ENCODE data around the gene PDK1.

The PDK1 gene

DNA sequence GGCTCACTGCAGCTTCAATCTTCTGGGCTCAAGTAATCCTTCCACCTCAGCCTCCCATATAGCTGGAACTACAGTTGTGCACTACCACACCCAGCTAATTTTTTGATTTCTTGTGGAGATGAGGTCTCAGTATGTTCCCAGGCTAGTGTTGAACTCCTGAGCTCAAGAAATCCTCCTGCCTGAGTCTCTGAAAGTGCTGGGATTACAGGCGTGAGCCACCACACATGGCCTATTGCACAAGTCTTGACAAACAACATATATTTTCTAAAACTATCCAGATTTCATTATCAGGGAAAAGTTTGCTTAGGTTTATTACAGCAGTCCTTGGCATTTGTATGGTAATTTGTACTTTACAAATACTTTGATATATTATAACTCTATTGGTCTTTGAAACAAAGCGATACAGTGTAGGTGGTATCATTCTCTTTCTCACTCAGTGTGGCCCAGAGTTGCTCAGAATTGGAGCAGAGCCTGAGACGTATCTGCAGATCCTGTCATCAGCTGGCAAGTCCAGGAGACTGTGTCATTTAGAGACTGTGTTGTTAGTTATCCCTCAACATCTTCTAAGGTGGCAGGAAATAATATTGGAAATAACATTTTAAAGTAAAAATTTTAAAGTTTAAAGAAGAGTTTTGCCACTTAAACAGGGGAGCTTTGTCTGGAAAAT is 41.4 kb downstream of the PDK1 start:
- no peak for DNase-seq (ENCODE audit: low read depth)

- DNase-seq (ENCODE audit: low read depth): peak; percentile 60
These were observed 44.1 kb downstream of the PDK1 start for GRCh38 chr2:172599947-172600346.

GRCh38 chr2:172600557-172601008 is 44.7 kb downstream of the PDK1 start:
- DNase-seq (ENCODE audit: low read depth): no peak

DNA sequence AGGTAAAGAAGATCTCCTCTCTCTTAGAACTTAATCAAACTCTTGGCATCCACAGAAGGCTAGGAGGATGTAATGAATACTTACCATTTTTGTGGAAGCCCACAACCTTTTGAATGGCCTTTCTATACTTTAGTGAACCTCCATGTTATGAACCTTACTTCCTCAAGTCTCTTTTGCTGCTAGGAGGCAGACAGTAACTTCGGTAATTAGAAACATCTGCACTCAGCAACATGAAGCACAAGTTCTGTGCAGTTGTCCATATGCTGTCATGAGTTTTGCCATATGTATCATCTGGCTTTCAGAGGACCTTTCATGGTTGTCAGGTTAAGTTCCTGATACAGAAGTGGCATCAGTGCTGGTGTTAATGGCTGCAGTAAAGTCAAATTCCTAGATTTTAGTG is 50.4 kb downstream of the PDK1 start:
- DNase-seq (ENCODE audit: low read depth): peak; percentile 67

GRCh38 chr2:172607379-172607928 is 51.6 kb downstream of the PDK1 start:
- DNase-seq (ENCODE audit: low read depth): no peak

DNA sequence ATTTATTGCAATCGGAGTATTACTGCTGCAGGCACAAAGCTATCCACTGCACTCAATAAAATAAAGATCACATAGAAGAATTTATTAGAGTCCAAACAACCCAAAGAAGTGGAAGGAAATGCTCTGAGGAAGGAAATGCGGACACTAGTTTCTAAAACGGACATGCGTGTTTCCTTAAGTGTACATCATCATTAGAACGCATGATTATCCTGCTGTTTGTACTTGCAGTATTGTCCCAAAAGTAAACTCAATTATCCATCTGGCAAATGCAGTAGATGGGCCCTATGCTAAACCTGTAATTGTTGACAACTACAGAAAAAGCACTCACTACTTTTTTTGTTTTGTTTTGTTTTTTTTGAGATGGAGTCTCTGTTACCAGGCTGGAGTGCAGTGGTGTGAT is 53.6 kb downstream of the PDK1 start:
- DNase-seq (ENCODE audit: low read depth): no peak

- no peak for DNase-seq (ENCODE audit: low read depth)
These were observed 56.2 kb downstream of the PDK1 start for GRCh38 chr2:172612051-172612450.

DNA sequence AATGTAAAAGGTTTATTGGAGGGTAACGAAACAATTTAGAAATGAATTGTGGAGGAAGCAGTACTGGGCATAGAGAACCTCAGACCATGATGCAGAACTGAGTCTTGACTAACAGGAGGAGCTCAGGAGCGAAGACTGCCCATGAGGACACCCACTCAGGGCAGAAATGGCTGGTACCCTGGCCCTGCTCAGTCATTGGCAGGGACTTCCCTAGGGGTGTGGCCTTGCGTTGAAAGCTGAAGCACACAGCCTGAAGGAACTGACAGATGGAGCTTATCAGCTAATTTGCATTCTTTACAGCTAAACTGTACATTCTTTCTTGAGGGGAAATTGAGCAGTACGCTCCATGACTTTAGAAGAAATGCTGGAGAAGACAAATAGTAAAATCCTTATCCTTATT is 57.1 kb downstream of the PDK1 start:
- peak; percentile 56 for DNase-seq (ENCODE audit: low read depth)

DNA sequence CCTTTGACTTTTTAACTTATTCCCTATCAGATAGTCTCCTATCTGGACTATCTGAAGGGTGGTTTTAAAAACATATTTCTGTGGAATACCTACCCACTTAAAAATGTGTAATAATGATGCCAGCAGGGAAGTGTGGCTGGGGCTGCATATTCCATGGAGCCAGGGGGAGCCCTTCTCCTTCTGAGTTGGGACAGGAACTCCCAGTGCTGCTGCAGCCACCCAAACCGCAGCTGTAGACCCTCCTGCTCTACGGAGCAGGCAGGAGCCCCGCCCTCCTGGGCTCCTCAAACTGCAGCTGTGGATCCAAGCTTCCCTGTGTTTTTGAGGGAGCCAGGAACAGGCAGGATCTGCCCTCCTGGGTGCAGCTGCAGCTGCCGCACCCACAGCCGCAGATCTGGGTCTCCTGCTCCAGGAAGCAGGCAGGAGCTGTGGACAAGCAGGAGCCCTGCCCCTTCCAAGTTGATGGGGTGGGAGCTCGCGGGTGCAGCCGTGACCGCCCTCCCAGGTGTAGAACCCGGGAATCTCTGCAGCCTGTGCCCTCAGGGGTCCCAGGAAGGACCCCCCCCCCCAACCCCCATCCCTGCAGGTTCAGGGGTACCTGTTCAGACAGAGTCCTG is 57.8 kb downstream of the PDK1 start:
- DNase-seq (ENCODE audit: low read depth): no peak

- no peak for DNase-seq (ENCODE audit: low read depth)
These were observed 59.0 kb downstream of the PDK1 start for GRCh38 chr2:172614932-172615331.

DNA sequence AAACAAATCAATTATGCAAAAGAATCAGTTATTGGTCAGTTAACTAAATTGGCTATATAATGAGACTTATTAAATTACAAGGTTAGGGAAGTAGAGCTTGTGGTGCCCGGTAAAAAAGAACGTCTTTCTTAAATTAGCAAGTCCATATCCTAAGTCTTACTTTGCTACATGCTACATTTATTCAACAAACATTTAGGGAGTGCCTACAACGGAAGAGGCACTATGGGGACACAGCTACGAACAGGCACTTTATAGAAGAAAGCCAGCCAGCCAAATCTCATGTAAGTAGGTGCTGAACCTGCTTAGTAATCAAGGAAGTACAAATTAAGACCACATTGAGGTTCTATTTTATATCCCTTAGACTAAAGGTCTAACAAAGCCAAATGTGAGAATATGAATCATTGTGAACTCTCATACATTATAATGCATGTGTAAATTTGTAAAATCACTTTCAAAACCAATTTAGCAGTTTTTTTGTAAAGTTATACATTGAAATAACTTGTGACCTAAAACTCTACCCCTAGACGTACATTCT is 59.9 kb downstream of the PDK1 start:
- no peak for DNase-seq (ENCODE audit: low read depth)

DNA sequence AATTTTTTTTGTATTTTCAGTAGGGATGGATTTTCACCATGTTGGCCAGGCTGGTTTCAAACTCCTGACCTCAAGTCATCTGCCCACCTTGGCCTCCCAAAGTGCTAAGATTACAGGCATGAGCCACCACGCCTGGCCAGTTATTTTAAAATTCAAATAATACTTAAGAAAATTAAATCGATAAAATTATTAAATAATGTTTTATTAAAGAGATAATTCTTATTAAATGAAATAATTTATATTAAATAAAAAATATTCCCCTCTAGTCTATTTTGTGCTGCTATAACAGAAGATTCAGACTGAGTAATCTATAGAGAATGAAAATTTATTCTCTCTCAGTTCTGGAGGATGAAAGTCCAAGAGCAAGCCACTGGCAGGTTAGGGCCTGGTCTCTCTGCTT is 61.2 kb downstream of the PDK1 start:
- DNase-seq (ENCODE audit: low read depth): no peak

DNA sequence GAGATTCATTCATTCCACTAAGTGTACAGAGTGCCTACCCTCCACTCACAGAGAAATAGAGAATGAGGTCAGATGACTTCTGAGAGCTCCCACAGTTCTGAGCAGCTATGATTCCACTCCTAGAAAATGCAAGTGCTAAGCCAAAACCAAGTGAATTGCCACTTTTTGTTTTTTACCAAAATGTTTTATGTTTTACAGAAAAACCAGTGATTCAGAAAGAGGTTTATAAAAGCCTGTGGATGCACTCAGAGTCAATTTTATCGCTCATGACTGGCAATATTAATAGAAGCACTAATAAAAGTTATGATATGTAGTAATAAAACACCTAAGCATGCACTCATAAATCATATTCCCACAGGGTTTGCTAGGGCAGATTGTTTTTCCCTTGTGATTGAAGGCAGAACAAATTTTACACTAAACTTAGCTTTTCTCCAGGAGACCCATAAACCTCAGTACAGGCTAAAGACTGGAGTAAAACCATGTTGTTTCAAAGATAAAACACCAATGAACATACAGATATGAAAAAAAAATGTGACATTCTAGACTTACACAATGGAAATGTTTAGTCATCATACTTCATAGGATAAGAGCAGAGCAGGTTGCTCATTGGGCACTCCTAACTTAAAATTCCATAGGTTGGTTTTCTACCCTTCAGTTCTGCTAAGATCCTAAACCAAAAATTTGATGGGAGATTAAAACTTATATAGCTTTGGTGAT is 67.5 kb downstream of the PDK1 start:
- DNase-seq (ENCODE audit: low read depth): peak; percentile 83

DNA sequence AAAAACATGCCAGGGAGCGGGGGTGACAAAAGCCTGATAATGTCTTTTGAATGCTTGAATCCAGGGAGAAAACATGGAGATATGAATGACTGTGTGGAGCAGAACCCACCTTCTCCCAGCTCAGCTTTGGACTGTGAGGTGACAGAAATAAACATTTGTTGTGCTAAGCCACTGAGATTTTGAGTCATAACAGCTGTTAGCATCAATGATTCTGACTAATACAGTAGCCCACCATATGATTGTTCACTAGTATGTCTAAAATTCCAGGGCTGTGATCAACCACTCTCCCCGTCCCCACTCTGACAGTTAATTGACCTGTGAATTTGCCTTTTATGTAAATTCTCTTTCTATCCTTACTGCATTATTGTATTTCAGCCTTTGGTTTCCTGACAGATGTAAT is 69.1 kb downstream of the PDK1 start:
- DNase-seq (ENCODE audit: low read depth): peak; percentile 22

GRCh38 chr2:172627181-172627580 is 71.3 kb downstream of the PDK1 start:
- DNase-seq (ENCODE audit: low read depth): no peak

GRCh38 chr2:172628085-172628484 is 72.2 kb downstream of the PDK1 start:
- no peak for DNase-seq (ENCODE audit: low read depth)

- DNase-seq (ENCODE audit: low read depth): no peak
These were observed 73.7 kb downstream of the PDK1 start for GRCh38 chr2:172629586-172629985.

GRCh38 chr2:172630181-172630580 is 74.3 kb downstream of the PDK1 start:
- DNase-seq (ENCODE audit: low read depth): no peak

DNA sequence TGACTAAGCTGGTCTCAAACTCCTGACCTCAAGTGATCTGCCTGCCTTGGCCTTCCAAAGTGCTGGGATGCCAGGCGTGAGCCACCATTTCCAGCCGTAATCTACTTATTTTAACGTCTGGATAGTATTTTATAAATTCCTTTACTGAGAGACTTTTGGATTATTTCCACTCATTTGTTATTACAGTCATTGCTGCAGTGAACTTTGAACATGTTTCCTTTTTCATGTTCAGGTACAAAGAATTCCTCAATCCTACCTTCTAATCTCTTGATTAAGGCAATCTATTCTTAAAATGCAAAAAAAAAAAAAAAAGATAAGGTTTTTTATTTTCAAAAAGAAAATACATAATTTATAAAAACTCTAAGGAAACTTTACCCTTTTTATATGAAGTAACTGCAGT is 78.6 kb downstream of the PDK1 start:
- DNase-seq (ENCODE audit: low read depth): no peak

GRCh38 chr2:172635548-172635947 is 79.7 kb downstream of the PDK1 start:
- no peak for DNase-seq (ENCODE audit: low read depth)

GRCh38 chr2:172639256-172639655 is 83.4 kb downstream of the PDK1 start:
- no peak for DNase-seq (ENCODE audit: low read depth)

DNA sequence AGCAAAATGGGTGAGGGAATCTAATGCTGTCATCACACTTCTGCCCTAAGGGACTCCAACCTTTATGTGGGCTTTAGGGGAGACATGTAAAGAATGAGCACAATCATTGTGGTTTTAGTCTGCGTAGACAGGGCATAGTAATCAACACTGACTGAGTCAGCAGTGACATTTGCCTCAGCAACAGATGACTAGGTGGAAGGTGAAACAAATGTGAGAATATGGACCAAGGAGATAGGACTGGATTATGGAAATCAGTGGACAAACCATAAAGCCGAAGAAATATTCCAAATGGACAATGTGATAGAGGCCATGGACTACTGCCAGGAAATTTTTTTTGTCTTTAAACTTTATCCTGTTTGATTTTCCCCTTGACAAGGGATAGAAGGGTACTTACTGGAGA is 83.9 kb downstream of the PDK1 start:
- DNase-seq (ENCODE audit: low read depth): peak; percentile 90

DNA sequence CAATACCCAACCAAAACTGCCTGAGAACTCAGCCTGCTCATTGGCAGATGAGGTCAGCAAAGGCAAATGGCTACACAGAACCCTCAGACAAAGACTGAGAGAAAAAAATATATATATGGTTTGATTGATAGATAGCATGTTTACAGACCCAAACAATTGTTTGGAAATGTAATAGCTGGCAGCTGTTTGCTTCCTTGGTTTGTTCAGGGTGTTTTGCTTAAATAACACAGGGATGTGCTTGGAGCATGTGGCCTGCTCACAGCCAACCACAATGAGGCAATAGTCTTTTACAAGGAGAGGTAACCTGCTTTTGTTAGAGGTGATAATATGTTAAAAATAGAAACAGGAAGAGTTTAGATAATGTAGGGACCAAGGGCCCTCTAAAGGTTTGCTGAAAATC is 84.5 kb downstream of the PDK1 start:
- no peak for DNase-seq (ENCODE audit: low read depth)
